Keratinocyte (primary cell): ENCODE measurements around the gene TP53I13. TPM values are rescaled to one million over a fixed set of nuclear protein-coding genes. Genes with fewer than 3 reads are reported as not detected.

Experiments used
- DNase-seq: peaks from one replicate; pipeline ENCODE4 v3.0.0-alpha.2; 2011; ENCODE audit warnings: low read depth, missing footprints, low spot score
- FAIRE-seq: peaks from 2 replicates; lab custom pipeline; 2011; peaks lifted over from hg19 to GRCh38; lab: Jason Lieb, UNC
- H2AFZ ChIP-seq: 2 replicates; pipeline ENCODE4 v1.6.0; 2012; ENCODE audit warnings: low read length, control low read depth, inconsistent platforms; ENCODE audit not compliant: control insufficient read depth
- H3K27ac ChIP-seq: 2 replicates; pipeline ENCODE4 v1.5.1; 2011; ENCODE audit warnings: low read length; ENCODE audit not compliant: control insufficient read depth, insufficient read depth
- H3K27me3 ChIP-seq: 3 replicates; pipeline ENCODE4 v1.6.0; 2011; ENCODE audit warnings: low read length; ENCODE audit not compliant: control insufficient read depth, insufficient read depth; ENCODE audit errors: extremely low read depth
- H3K36me3 ChIP-seq, 2 experiments: 2 replicates in 1 of 2; 3 replicates in 1 of 2; pipeline ENCODE4 v1.5.1; 2011; ENCODE audit warnings: low read length in 2 of 2, mild to moderate bottlenecking in 1 of 2; ENCODE audit not compliant: control insufficient read depth in 2 of 2, insufficient read depth in 2 of 2; ENCODE audit errors: extremely low read depth in 1 of 2
- H3K4me1 ChIP-seq: 3 replicates; pipeline ENCODE4 v1.5.1; 2011; ENCODE audit warnings: low read length; ENCODE audit not compliant: control insufficient read depth, insufficient read depth; ENCODE audit errors: extremely low read depth
- H3K4me2 ChIP-seq: 3 replicates; pipeline ENCODE4 v1.6.0; 2011; ENCODE audit warnings: low read depth, low read length; ENCODE audit not compliant: control insufficient read depth, insufficient read depth; ENCODE audit errors: extremely low read depth
- H3K4me3 ChIP-seq, 3 experiments: fragments of 200-600 bp in 1 of 3; sonication (generic) in 1 of 3; 2 replicates in 2 of 3; 3 replicates in 1 of 3; pipeline ENCODE4 v1.5.1; 2011 to 2016; ENCODE audit warnings: low read length in 3 of 3, mild to moderate bottlenecking in 3 of 3, control low read depth in 2 of 3, inconsistent platforms in 1 of 3, low read depth in 1 of 3, mixed read lengths in 1 of 3, mixed run types in 1 of 3, moderate library complexity in 1 of 3; ENCODE audit not compliant: control insufficient read depth in 2 of 3, insufficient read depth in 2 of 3; ENCODE audit errors: extremely low read depth in 1 of 3
- H3K79me2 ChIP-seq: 2 replicates; pipeline ENCODE4 v1.6.0; 2012; ENCODE audit warnings: low read length; ENCODE audit not compliant: control insufficient read depth, insufficient read depth
- H3K9ac ChIP-seq: 3 replicates; pipeline ENCODE4 v1.6.0; 2011; ENCODE audit warnings: low read length; ENCODE audit not compliant: control insufficient read depth, insufficient read depth; ENCODE audit errors: extremely low read depth
- H3K9me1 ChIP-seq: 3 replicates; pipeline ENCODE4 v1.6.0; 2011; ENCODE audit warnings: low read length; ENCODE audit not compliant: control insufficient read depth, insufficient read depth; ENCODE audit errors: extremely low read depth
- H3K9me3 ChIP-seq: 2 replicates; pipeline ENCODE4 v1.5.1; 2012; ENCODE audit warnings: low read depth, low read length; ENCODE audit not compliant: control insufficient read depth
- H4K20me1 ChIP-seq: 3 replicates; pipeline ENCODE4 v1.6.0; 2011; ENCODE audit warnings: low read length; ENCODE audit not compliant: control insufficient read depth, insufficient read depth; ENCODE audit errors: extremely low read depth
- EZH2 ChIP-seq: IDR thresholded peaks from one replicate; pipeline ENCODE4 v1.6.1; 2012; ENCODE audit warnings: inconsistent platforms, mild to moderate bottlenecking, low read length, moderate library complexity
- dilution Hi-C: fragments of 300-500 bp; cut with MboI; formaldehyde crosslinking; loops from one replicate; pipeline ENCODE4 v1.7.0; 2020; ENCODE audit warnings: low sequenced_read_pairs; ENCODE audit not compliant: extremely low pct_ligation_motif_present
- polyA plus RNA-seq, 5 experiments: library from polyadenylated mRNA; depleted of rRNA in 3 of 5; stranded (reverse) in 3 of 5; stranded (forward) in 1 of 5; unstranded in 1 of 5; fragments of >200 nt; gene quantifications; 1 replicate in 1 of 5; 2 replicates in 3 of 5; 3 replicates in 1 of 5; pipeline versions ENCODE4 v1.2.1 to v1.2.3, GENCODE V29; 2011 to 2012; ENCODE audit warnings: missing spikeins in 2 of 5, low read depth in 1 of 5, low replicate concordance in 1 of 5
- TF ChIP-seq, protein P1 (sequence below), 3 experiments: IDR thresholded peaks in 1 of 3; conservative IDR thresholded peaks in 1 of 3; optimal IDR thresholded peaks in 1 of 3; 2 replicates in 2 of 3; 3 replicates in 1 of 3; pipeline versions ENCODE3 to v1.5.1; 2011; ENCODE audit warnings: low read length in 3 of 3, mild to moderate bottlenecking in 3 of 3, moderate library complexity in 2 of 3, control low read depth in 1 of 3, inconsistent platforms in 1 of 3; ENCODE audit not compliant: insufficient read depth in 2 of 3; ENCODE audit errors: extremely low read depth in 1 of 3

Gene TP53I13
- polyA plus RNA-seq, 1 donor (not counting 4 experiments of a cell fraction or from before 2014, with no cell fraction given) = 11.9 TPM

DNA sequence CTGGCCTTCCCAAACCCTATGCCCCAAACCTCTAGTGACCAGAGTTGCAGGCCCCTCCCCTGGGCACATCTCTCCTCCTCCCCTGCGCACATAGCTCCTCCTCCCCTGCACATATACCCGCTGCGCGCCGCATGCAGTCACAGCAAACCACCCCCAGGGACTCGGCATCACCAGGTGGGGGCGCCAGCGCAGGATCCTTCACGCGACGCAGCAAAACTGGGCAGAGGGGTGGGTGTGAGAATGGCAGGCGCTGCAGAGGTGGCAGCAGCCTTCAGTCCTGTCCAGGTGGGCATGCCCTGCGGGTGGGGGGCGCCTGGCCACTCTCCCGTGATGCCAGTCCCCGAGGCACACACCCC is 48.6 kb downstream of the TP53I13 start:
- Histone ChIP-seq H3K4me2 (peak overlapping the region; percentile 75), H3K79me2 (peaks cover 22% of the 10 kb centered on the region), H3K36me3 (peaks cover 0 to 5% of the 10 kb centered on the region in 2 experiments), H3K9me1 (no peaks in the 10 kb centered on the region), H3K9ac (peak overlapping the region; percentile 79), H3K27ac (peak overlapping the region; percentile 85), H3K9me3 (no peaks in the 10 kb centered on the region), H3K4me1 (peaks cover 69% of the 10 kb centered on the region), H4K20me1 (no peaks in the 10 kb centered on the region), H3K27me3 (no peaks in the 10 kb centered on the region), H2AFZ (no peak overlapping the region), H3K4me3 (peak overlapping the region in 1 of 3 experiments; percentile 58)
- dilution Hi-C loops = no loop called here
- DNase-seq = no peak
- peak; percentile 67 for FAIRE-seq
- no peak for TF ChIP-seq EZH2
- TF ChIP-seq, protein P1, sequence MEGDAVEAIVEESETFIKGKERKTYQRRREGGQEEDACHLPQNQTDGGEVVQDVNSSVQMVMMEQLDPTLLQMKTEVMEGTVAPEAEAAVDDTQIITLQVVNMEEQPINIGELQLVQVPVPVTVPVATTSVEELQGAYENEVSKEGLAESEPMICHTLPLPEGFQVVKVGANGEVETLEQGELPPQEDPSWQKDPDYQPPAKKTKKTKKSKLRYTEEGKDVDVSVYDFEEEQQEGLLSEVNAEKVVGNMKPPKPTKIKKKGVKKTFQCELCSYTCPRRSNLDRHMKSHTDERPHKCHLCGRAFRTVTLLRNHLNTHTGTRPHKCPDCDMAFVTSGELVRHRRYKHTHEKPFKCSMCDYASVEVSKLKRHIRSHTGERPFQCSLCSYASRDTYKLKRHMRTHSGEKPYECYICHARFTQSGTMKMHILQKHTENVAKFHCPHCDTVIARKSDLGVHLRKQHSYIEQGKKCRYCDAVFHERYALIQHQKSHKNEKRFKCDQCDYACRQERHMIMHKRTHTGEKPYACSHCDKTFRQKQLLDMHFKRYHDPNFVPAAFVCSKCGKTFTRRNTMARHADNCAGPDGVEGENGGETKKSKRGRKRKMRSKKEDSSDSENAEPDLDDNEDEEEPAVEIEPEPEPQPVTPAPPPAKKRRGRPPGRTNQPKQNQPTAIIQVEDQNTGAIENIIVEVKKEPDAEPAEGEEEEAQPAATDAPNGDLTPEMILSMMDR (optimal IDR thresholded peaks at IDR 0.05 in 1 of 3, IDR thresholded peaks at IDR 0.05 in 1 of 3, conservative IDR thresholded peaks at IDR 0.05 in 1 of 3; ENCODE audit: extremely low read depth in 1 of 3, insufficient read depth in 2 of 3, low read length in 3 of 3) = peak; percentile 78 to 93 (median 81)

DNA sequence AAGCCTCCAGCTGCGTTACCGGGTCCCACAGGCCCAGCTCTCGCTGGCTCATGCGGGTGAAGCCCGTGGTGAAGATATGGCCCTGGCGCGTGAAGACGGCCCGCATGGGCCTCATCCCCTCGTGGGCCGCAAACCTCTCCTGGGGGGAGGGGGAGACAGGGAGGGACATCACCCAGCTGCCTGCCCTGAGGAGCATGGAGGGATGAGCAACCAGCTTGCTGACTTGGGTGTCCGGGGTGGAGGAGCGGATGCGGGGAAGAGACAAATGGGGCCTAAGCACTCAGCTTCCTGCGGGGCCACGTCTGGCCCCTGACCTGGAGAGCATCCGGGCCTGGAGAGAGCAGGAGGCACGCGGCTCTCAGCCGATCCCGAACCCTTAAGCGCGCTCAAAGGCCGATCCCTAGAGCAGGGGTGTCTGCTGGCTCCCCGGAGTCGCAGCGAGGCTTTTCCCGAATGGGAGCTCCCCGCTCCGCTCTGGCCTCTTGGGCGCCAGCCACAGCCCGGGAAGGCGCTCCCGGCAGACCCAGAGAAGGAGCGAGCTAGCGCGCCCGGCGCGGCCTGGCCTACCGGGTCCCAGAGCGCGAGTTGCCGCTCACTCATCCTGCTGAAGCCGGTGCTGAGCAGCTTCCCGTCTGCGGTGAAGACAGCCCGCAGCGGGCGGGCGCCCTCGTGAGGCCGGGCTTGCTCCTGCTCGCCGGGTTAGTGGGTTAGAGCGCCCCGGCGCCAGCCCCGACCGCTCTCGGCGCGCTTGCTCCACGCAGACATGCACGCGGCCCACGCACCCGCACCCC is 49.2 kb downstream of the TP53I13 start:
- H3K27ac ChIP-seq = peak overlapping the region; percentile 85
- no peaks in the 10 kb centered on the region for H3K9me1 ChIP-seq
- H3K4me3 ChIP-seq = peak overlapping the region; percentile 17 to 58 (median 35)
- no peaks in the 10 kb centered on the region for H3K27me3 ChIP-seq
- H3K9ac ChIP-seq = peak overlapping the region; percentile 79
- peaks cover 23% of the 10 kb centered on the region for H3K79me2 ChIP-seq
- peak overlapping the region; percentile 75 for H3K4me2 ChIP-seq
- TF ChIP-seq EZH2 = no peak
- TF ChIP-seq, protein P1 (optimal IDR thresholded peaks at IDR 0.05 in 1 of 3, IDR thresholded peaks at IDR 0.05 in 1 of 3, conservative IDR thresholded peaks at IDR 0.05 in 1 of 3; ENCODE audit: extremely low read depth in 1 of 3, insufficient read depth in 2 of 3, low read length in 3 of 3) = peak; percentile 58 to 97 (median 91)
- dilution Hi-C loops = no loop called here
- H3K4me1 ChIP-seq = peaks cover 69% of the 10 kb centered on the region
- peaks cover 0 to 5% of the 10 kb centered on the region in 2 experiments for H3K36me3 ChIP-seq
- H2AFZ ChIP-seq = peak overlapping the region; percentile 52
- DNase-seq (no peak), FAIRE-seq (no peak)
- no peaks in the 10 kb centered on the region for H4K20me1 ChIP-seq
- H3K9me3 ChIP-seq = no peaks in the 10 kb centered on the region
